HEK293 (cell line): ENCODE results near the gene DHDH.
A peak's percentile ranks its signal among the peaks of the same experiment; 100 is the strongest.

Source experiments
- KLF7 ChIP-seq: fragments of 450-650 bp; formaldehyde crosslinking; IDR thresholded peaks from 2 replicates; pipeline ENCODE4 v1.5.1; 2016; ENCODE audit warnings: missing biosample characterization, missing genetic modification characterization, borderline replicate concordance
- MYNN ChIP-seq: fragments of 450-650 bp; formaldehyde crosslinking; IDR thresholded peaks from 2 replicates; pipeline ENCODE4 v1.5.1; 2016; ENCODE audit warnings: missing biosample characterization, missing genetic modification characterization, borderline replicate concordance
- REPIN1 ChIP-seq: fragments of 450-650 bp; formaldehyde crosslinking; IDR thresholded peaks from 2 replicates; pipeline ENCODE4 v1.5.1; 2017; ENCODE audit warnings: missing biosample characterization, missing genetic modification characterization, low read depth
- SCRT2 ChIP-seq: fragments of 450-650 bp; formaldehyde crosslinking; IDR thresholded peaks from 2 replicates; pipeline ENCODE4 v1.5.1; 2016; ENCODE audit warnings: missing biosample characterization, missing genetic modification characterization
- TRIM28 ChIP-seq: IDR thresholded peaks from 2 replicates; pipeline ENCODE4 v1.6.1; 2011; ENCODE audit warnings: low read length, control low read depth, borderline replicate concordance
- ZFP3 ChIP-seq: fragments of 450-650 bp; formaldehyde crosslinking; IDR thresholded peaks from 2 replicates; pipeline ENCODE4 v1.5.1; 2016; ENCODE audit warnings: low read depth, missing biosample characterization, missing genetic modification characterization
- ZNF146 ChIP-seq: fragments of 450-650 bp; formaldehyde crosslinking; IDR thresholded peaks from 2 replicates; pipeline ENCODE4 v1.5.1; 2016; ENCODE audit warnings: missing biosample characterization, missing genetic modification characterization
- ZNF157 ChIP-seq: fragments of 450-650 bp; formaldehyde crosslinking; IDR thresholded peaks from 2 replicates; pipeline ENCODE4 v1.5.1; 2016; ENCODE audit warnings: missing biosample characterization, missing genetic modification characterization
- ZNF350 ChIP-seq: fragments of 450-650 bp; formaldehyde crosslinking; IDR thresholded peaks from 2 replicates; pipeline ENCODE4 v1.5.0; 2017; ENCODE audit warnings: missing biosample characterization, mild to moderate bottlenecking, missing genetic modification characterization
- ZNF514 ChIP-seq: fragments of 450-650 bp; formaldehyde crosslinking; IDR thresholded peaks from 2 replicates; pipeline ENCODE4 v1.5.1; 2016; ENCODE audit warnings: missing biosample characterization, missing genetic modification characterization
- ZNF555 ChIP-seq: fragments of 450-650 bp; formaldehyde crosslinking; conservative IDR thresholded peaks from 2 replicates; pipeline ENCODE4 v1.5.1; 2017; ENCODE audit warnings: missing biosample characterization, mild to moderate bottlenecking, missing genetic modification characterization, inconsistent platforms
- ZNF596 ChIP-seq: fragments of 450-650 bp; IDR thresholded peaks from 2 replicates; pipeline ENCODE4 v1.5.0; 2018; ENCODE audit warnings: missing biosample characterization, mild to moderate bottlenecking, missing genetic modification characterization, moderate library complexity
- ZNF624 ChIP-seq: fragments of 450-650 bp; formaldehyde crosslinking; IDR thresholded peaks from 2 replicates; pipeline ENCODE4 v1.5.1; 2017; ENCODE audit warnings: missing biosample characterization, missing genetic modification characterization
- ZNF837 ChIP-seq: fragments of 450-650 bp; formaldehyde crosslinking; IDR thresholded peaks from 2 replicates; pipeline ENCODE4 v1.5.1; 2016; ENCODE audit warnings: missing biosample characterization, missing genetic modification characterization
- TF ChIP-seq, protein P1 (sequence below): fragments of 450-650 bp; formaldehyde crosslinking; IDR thresholded peaks from 2 replicates; pipeline ENCODE4 v1.5.1; 2016; ENCODE audit warnings: missing biosample characterization, missing genetic modification characterization
- TF ChIP-seq, protein P2 (sequence below): fragments of 450-650 bp; formaldehyde crosslinking; IDR thresholded peaks from 2 replicates; pipeline ENCODE4 v1.5.1; 2016; ENCODE audit warnings: missing biosample characterization, missing genetic modification characterization
- TF ChIP-seq, protein P3 (sequence below): fragments of 450-650 bp; formaldehyde crosslinking; IDR thresholded peaks from 2 replicates; pipeline ENCODE4 v1.5.1; 2016; ENCODE audit warnings: missing biosample characterization, missing genetic modification characterization, low read depth
- TF ChIP-seq, protein P4 (sequence below): fragments of 450-650 bp; formaldehyde crosslinking; IDR thresholded peaks from 2 replicates; pipeline ENCODE4 v1.5.1; 2016; ENCODE audit warnings: missing biosample characterization, missing genetic modification characterization
- TF ChIP-seq, protein P5 (sequence below): fragments of 450-650 bp; formaldehyde crosslinking; conservative IDR thresholded peaks from 2 replicates; pipeline ENCODE4 v1.5.1; 2016; ENCODE audit warnings: low read depth, missing biosample characterization, missing genetic modification characterization
- TF ChIP-seq, protein P6 (sequence below): fragments of 450-650 bp; formaldehyde crosslinking; IDR thresholded peaks from 2 replicates; pipeline ENCODE4 v1.5.1; 2016; ENCODE audit warnings: missing biosample characterization, missing genetic modification characterization
- TF ChIP-seq, protein P7 (sequence below): fragments of 450-650 bp; formaldehyde crosslinking; IDR thresholded peaks from 2 replicates; pipeline ENCODE4 v1.5.1; 2016; ENCODE audit warnings: missing biosample characterization, missing genetic modification characterization

The DHDH gene

DNA sequence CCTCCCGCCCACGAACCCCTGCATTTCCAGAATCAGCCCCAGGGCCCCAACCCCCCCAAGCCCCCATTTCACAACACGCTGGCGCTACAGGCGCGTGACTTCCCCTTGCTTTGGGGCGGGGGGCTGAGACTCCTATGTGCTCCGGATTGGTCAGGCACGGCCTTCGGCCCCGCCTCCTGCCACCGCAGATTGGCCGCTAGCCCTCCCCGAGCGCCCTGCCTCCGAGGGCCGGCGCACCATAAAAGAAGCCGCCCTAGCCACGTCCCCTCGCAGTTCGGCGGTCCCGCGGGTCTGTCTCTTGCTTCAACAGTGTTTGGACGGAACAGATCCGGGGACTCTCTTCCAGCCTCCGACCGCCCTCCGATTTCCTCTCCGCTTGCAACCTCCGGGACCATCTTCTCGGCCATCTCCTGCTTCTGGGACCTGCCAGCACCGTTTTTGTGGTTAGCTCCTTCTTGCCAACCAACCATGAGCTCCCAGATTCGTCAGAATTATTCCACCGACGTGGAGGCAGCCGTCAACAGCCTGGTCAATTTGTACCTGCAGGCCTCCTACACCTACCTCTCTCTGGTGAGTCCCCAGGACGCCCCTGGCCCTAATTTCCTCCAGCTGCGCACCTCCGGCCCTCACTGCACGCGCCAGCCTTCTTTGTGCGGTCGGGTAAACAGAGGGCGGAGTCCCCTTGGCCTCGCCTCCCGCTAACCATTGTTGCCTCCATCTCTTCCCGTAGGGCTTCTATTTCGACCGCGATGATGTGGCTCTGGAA, 31.7 kb downstream of the DHDH start, which contains the start of gene FTL (continued):
- TF ChIP-seq, protein P1, sequence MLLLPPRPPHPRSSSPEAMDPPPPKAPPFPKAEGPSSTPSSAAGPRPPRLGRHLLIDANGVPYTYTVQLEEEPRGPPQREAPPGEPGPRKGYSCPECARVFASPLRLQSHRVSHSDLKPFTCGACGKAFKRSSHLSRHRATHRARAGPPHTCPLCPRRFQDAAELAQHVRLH (tag by site-specific recombination) = no peak
- 0 out of 2 replicates have a peak, but pooled peaks have one; percentile 81 for TF ChIP-seq ZNF837
- TF ChIP-seq ZFP3 (tag by site-specific recombination) = no peak
- no peak; the same call in 1 of the 2 replicates for TF ChIP-seq TRIM28
- TF ChIP-seq, protein P2, sequence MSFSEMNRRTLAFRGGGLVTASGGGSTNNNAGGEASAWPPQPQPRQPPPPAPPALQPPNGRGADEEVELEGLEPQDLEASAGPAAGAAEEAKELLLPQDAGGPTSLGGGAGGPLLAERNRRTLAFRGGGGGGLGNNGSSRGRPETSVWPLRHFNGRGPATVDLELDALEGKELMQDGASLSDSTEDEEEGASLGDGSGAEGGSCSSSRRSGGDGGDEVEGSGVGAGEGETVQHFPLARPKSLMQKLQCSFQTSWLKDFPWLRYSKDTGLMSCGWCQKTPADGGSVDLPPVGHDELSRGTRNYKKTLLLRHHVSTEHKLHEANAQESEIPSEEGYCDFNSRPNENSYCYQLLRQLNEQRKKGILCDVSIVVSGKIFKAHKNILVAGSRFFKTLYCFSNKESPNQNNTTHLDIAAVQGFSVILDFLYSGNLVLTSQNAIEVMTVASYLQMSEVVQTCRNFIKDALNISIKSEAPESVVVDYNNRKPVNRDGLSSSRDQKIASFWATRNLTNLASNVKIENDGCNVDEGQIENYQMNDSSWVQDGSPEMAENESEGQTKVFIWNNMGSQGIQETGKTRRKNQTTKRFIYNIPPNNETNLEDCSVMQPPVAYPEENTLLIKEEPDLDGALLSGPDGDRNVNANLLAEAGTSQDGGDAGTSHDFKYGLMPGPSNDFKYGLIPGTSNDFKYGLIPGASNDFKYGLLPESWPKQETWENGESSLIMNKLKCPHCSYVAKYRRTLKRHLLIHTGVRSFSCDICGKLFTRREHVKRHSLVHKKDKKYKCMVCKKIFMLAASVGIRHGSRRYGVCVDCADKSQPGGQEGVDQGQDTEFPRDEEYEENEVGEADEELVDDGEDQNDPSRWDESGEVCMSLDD (tag by site-specific recombination) = no peak; the same call in none of the 2 replicates
- TF ChIP-seq ZNF157 (tag by site-specific recombination) = no peak
- TF ChIP-seq, protein P3, sequence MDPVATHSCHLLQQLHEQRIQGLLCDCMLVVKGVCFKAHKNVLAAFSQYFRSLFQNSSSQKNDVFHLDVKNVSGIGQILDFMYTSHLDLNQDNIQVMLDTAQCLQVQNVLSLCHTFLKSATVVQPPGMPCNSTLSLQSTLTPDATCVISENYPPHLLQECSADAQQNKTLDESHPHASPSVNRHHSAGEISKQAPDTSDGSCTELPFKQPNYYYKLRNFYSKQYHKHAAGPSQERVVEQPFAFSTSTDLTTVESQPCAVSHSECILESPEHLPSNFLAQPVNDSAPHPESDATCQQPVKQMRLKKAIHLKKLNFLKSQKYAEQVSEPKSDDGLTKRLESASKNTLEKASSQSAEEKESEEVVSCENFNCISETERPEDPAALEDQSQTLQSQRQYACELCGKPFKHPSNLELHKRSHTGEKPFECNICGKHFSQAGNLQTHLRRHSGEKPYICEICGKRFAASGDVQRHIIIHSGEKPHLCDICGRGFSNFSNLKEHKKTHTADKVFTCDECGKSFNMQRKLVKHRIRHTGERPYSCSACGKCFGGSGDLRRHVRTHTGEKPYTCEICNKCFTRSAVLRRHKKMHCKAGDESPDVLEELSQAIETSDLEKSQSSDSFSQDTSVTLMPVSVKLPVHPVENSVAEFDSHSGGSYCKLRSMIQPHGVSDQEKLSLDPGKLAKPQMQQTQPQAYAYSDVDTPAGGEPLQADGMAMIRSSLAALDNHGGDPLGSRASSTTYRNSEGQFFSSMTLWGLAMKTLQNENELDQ (tag by site-specific recombination) = no peak
- TF ChIP-seq ZNF514 (tag by site-specific recombination) = no peak
- TF ChIP-seq, protein P4, sequence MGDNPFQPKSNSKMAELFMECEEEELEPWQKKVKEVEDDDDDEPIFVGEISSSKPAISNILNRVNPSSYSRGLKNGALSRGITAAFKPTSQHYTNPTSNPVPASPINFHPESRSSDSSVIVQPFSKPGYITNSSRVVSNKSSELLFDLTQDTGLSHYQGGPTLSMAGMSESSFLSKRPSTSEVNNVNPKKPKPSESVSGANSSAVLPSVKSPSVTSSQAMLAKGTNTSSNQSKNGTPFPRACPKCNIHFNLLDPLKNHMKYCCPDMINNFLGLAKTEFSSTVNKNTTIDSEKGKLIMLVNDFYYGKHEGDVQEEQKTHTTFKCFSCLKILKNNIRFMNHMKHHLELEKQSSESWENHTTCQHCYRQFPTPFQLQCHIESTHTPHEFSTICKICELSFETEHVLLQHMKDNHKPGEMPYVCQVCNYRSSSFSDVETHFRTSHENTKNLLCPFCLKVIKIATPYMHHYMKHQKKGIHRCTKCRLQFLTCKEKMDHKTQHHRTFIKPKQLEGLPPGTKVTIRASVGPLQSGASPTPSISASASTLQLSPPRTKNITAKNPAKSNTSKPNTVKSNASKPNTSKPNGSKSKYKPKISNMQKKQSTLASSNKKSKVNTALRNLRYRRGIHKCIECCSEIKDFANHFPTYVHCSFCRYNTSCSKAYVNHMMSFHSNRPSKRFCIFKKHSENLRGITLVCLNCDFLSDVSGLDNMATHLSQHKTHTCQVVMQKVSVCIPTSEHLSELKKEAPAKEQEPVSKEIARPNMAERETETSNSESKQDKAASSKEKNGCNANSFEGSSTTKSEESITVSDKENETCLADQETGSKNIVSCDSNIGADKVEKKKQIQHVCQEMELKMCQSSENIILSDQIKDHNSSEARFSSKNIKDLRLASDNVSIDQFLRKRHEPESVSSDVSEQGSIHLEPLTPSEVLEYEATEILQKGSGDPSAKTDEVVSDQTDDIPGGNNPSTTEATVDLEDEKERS = 0 out of 2 replicates have a peak, but pooled peaks have one; percentile 11
- 0 out of 2 replicates have a peak, but pooled peaks have one; percentile 86 for TF ChIP-seq ZNF624 (tag by site-specific recombination)
- no peak for TF ChIP-seq MYNN (tag by site-specific recombination)
- TF ChIP-seq, protein P5, sequence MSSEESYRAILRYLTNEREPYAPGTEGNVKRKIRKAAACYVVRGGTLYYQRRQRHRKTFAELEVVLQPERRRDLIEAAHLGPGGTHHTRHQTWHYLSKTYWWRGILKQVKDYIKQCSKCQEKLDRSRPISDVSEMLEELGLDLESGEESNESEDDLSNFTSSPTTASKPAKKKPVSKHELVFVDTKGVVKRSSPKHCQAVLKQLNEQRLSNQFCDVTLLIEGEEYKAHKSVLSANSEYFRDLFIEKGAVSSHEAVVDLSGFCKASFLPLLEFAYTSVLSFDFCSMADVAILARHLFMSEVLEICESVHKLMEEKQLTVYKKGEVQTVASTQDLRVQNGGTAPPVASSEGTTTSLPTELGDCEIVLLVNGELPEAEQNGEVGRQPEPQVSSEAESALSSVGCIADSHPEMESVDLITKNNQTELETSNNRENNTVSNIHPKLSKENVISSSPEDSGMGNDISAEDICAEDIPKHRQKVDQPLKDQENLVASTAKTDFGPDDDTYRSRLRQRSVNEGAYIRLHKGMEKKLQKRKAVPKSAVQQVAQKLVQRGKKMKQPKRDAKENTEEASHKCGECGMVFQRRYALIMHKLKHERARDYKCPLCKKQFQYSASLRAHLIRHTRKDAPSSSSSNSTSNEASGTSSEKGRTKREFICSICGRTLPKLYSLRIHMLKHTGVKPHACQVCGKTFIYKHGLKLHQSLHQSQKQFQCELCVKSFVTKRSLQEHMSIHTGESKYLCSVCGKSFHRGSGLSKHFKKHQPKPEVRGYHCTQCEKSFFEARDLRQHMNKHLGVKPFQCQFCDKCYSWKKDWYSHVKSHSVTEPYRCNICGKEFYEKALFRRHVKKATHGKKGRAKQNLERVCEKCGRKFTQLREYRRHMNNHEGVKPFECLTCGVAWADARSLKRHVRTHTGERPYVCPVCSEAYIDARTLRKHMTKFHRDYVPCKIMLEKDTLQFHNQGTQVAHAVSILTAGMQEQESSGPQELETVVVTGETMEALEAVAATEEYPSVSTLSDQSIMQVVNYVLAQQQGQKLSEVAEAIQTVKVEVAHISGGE (tag by site-specific recombination) = peak; percentile 60
- TF ChIP-seq ZNF146 (tag by site-specific recombination) = no peak
- TF ChIP-seq, protein P6, sequence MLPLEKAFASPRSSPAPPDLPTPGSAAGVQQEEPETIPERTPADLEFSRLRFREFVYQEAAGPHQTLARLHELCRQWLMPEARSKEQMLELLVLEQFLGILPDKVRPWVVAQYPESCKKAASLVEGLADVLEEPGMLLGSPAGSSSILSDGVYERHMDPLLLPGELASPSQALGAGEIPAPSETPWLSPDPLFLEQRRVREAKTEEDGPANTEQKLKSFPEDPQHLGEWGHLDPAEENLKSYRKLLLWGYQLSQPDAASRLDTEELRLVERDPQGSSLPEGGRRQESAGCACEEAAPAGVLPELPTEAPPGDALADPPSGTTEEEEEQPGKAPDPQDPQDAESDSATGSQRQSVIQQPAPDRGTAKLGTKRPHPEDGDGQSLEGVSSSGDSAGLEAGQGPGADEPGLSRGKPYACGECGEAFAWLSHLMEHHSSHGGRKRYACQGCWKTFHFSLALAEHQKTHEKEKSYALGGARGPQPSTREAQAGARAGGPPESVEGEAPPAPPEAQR (tag by site-specific recombination) = no peak
- TF ChIP-seq ZNF350 (tag by site-specific recombination) = no peak
- TF ChIP-seq, protein P7, sequence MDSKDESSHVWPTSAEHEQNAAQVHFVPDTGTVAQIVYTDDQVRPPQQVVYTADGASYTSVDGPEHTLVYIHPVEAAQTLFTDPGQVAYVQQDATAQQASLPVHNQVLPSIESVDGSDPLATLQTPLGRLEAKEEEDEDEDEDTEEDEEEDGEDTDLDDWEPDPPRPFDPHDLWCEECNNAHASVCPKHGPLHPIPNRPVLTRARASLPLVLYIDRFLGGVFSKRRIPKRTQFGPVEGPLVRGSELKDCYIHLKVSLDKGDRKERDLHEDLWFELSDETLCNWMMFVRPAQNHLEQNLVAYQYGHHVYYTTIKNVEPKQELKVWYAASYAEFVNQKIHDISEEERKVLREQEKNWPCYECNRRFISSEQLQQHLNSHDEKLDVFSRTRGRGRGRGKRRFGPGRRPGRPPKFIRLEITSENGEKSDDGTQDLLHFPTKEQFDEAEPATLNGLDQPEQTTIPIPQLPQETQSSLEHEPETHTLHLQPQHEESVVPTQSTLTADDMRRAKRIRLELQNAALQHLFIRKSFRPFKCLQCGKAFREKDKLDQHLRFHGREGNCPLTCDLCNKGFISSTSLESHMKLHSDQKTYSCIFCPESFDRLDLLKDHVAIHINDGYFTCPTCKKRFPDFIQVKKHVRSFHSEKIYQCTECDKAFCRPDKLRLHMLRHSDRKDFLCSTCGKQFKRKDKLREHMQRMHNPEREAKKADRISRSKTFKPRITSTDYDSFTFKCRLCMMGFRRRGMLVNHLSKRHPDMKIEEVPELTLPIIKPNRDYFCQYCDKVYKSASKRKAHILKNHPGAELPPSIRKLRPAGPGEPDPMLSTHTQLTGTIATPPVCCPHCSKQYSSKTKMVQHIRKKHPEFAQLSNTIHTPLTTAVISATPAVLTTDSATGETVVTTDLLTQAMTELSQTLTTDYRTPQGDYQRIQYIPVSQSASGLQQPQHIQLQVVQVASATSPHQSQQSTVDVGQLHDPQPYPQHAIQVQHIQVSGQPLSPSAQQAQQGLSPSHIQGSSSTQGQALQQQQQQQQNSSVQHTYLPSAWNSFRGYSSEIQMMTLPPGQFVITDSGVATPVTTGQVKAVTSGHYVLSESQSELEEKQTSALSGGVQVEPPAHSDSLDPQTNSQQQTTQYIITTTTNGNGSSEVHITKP (tag by site-specific recombination) = peak; percentile 65
- TF ChIP-seq REPIN1 (tag by site-specific recombination) = peak; percentile 81; the same call in 1 of the 2 replicates
- TF ChIP-seq ZNF555 = no peak
- peak; percentile 72 for TF ChIP-seq SCRT2 (tag by site-specific recombination)
- TF ChIP-seq KLF7 (tag by site-specific recombination) = peak; percentile 37; the same call in 1 of the 2 replicates
- TF ChIP-seq ZNF596 (tag by site-specific recombination) = no peak
